Measurements from ENCODE around the gene PLD5. TPM values are rescaled to one million over a fixed set of nuclear protein-coding genes. Genes with fewer than 3 reads are reported as not detected.

PLD5 gene
- total and polyA plus RNA-seq, 9 donors = 0.35 to 6.2 (median 1.1) TPM

DNA sequence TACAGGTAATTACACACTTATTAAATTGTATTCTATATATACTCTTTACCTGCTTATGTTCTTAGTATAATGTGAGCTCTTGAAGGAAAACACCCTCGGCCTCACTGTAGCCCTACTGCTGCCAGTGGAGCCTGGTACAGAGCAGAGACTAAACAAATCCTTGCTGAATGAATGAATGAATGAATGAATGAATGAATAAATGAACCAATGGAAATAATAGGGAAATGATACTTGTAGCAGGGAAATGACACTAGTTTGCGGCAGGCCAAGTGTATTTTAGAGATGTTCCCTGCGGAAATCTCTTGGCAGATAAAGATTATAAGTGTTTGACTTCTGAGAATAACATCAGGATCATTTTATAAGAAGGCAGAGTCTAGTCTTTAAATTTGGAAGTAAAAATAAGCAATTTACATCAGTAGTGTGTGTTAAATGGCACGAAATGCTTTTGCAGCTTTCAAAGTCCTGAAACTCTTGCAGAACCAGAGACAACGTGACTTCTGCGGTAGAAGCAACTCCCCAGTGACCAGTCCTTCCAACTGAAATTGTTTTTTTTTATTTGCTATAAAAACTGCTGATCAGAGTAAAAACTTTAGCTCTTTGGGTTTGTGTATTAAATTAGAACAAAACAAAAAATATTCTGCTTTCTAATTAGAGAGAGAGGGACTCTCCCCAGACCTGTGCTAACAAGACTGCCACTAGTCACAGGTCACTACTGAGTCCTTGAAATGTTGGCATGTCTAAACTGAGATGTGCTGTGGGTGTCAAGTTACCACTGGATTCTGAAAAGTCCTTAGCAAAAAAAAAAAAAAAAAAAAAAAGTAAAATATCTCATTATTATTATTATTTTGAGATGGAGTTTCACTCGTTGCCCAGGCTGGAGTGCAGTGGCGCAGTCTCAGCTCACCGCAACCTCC is 326.3 kb downstream of the PLD5 start:
- H3K4me3 ChIP-seq = no peak overlapping the region
- no peaks in the 10 kb centered on the region for H3K9me3 ChIP-seq
- no peak overlapping the region for H3K27ac ChIP-seq
- no peaks in the 10 kb centered on the region for H3K4me1 ChIP-seq (ENCODE audit: insufficient read depth)
- WGBS, 3 donors = 32 to 61% (median 43%) methylated on average over 9 of the region's 9 CpGs
- intact Hi-C loops (cut with DNase I) = no loop called here
- TF ChIP-seq EP300 (IDR thresholded peaks at IDR 0.05) (no peak), POLR2A (IDR thresholded peaks at IDR 0.05) (no peak)
- TF ChIP-seq, protein P1, sequence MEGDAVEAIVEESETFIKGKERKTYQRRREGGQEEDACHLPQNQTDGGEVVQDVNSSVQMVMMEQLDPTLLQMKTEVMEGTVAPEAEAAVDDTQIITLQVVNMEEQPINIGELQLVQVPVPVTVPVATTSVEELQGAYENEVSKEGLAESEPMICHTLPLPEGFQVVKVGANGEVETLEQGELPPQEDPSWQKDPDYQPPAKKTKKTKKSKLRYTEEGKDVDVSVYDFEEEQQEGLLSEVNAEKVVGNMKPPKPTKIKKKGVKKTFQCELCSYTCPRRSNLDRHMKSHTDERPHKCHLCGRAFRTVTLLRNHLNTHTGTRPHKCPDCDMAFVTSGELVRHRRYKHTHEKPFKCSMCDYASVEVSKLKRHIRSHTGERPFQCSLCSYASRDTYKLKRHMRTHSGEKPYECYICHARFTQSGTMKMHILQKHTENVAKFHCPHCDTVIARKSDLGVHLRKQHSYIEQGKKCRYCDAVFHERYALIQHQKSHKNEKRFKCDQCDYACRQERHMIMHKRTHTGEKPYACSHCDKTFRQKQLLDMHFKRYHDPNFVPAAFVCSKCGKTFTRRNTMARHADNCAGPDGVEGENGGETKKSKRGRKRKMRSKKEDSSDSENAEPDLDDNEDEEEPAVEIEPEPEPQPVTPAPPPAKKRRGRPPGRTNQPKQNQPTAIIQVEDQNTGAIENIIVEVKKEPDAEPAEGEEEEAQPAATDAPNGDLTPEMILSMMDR (IDR thresholded peaks at IDR 0.05) = no peak
- H3K27me3 ChIP-seq = no peaks in the 10 kb centered on the region
- no peak for DNase-seq
- H3K36me3 ChIP-seq = no peaks in the 10 kb centered on the region

DNA sequence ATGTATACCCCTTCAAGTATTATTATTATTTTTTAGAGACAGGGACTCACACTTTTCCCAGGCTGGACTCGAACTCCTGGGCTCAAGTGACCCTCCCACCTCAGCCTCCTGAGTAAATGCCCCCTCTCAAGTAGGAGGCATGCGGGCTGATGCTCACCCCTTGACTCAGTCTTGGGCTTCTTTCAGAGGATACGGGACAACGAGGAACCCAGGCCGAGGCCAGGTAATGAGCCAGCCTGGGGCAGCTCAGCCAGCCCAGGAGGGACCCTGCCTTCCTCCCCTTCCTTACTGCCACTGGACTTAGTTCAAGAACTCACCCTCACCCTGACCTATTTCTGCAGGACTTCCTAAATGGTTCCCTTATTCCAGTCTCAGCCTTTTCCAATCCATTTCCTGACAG is 327.6 kb downstream of the PLD5 start:
- 88 to 95% (median 88%) methylated on average over 5 of the region's 5 CpGs for WGBS, 3 donors
- H3K27ac ChIP-seq = no peak overlapping the region
- no peaks in the 10 kb centered on the region for H3K36me3 ChIP-seq
- no peaks in the 10 kb centered on the region for H3K4me1 ChIP-seq (ENCODE audit: insufficient read depth)
- no peaks in the 10 kb centered on the region for H3K9me3 ChIP-seq
- no peak overlapping the region for H3K4me3 ChIP-seq
- TF ChIP-seq POLR2A (IDR thresholded peaks at IDR 0.05) = no peak
- TF ChIP-seq EP300 (IDR thresholded peaks at IDR 0.05) = no peak
- TF ChIP-seq, protein P1 (IDR thresholded peaks at IDR 0.05) = no peak
- no peak for DNase-seq
- intact Hi-C loops (cut with DNase I) = no loop called here
- H3K27me3 ChIP-seq = no peaks in the 10 kb centered on the region

DNA sequence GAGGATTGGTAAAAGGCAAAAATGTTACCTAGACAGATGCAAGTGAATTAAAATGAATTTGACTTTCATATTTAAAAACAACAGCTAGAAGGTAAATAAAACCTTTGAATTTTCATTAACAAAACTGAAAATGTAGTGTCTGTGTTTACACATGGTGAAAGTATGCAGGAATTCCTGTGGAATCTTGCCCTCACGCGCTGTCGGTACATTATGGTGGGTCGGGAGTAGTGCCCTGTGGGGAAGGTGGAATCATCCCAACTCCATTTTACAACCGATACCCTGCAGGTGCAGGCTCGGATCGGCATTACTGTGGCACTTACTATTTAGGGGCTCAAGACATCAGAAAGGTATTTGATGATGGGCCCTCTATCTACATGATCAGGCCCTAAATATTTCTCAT is 328.4 kb downstream of the PLD5 start:
- intact Hi-C loops (cut with DNase I) = no loop called here
- WGBS, 3 donors = 64 to 75% (median 72%) methylated on average over 7 of the region's 7 CpGs
- TF ChIP-seq POLR2A (IDR thresholded peaks at IDR 0.05) (no peak), EP300 (IDR thresholded peaks at IDR 0.05) (no peak)
- TF ChIP-seq, protein P1 (IDR thresholded peaks at IDR 0.05) = no peak

DNA sequence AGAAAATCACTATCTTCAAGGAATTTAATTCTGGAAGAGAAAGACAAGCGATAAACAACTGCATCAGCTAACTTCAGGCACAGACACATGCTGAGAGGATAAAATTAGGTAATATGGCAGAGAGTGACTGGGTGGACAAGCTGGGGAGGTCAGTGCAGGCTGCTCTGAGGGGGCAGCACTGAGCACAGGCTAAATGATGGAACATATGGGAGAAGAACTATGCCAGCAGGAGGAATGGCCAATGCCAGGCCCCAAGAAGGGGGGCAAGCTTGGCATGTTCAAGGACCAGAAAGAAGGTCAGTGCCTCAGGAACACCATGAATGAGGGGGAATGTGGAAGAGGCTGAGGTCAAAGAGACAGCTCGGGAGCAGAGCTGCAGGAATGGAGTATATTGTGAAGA is 334.9 kb downstream of the PLD5 start:
- intact Hi-C loops (cut with DNase I) = no loop called here
- no peaks in the 10 kb centered on the region for H3K36me3 ChIP-seq
- TF ChIP-seq, protein P1 (IDR thresholded peaks at IDR 0.05) = no peak
- TF ChIP-seq EP300 (IDR thresholded peaks at IDR 0.05) (no peak), POLR2A (IDR thresholded peaks at IDR 0.05) (no peak)
- H3K4me1 ChIP-seq (ENCODE audit: insufficient read depth) = no peaks in the 10 kb centered on the region
- no peak for DNase-seq
- no peak overlapping the region for H3K27ac ChIP-seq
- WGBS, 3 donors = 83 to 92% (median 87%) methylated on average over 2 of the region's 2 CpGs
- H3K27me3 ChIP-seq = no peaks in the 10 kb centered on the region
- H3K9me3 ChIP-seq = no peaks in the 10 kb centered on the region
- no peak overlapping the region for H3K4me3 ChIP-seq

More for the DNA sequence above, 328.4 kb downstream of the PLD5 start:
- no peak overlapping the region for H3K27ac ChIP-seq
- H3K9me3 ChIP-seq = no peaks in the 10 kb centered on the region
- no peaks in the 10 kb centered on the region for H3K27me3 ChIP-seq
- H3K4me3 ChIP-seq = no peak overlapping the region
- no peaks in the 10 kb centered on the region for H3K36me3 ChIP-seq
- DNase-seq = no peak
- no peaks in the 10 kb centered on the region for H3K4me1 ChIP-seq (ENCODE audit: insufficient read depth)

All from ovary (tissue), 9 donors.